ENCODE results near the gene ADCY3.
A peak's percentile ranks its signal among the peaks of the same experiment; 100 is the strongest.

- TF ChIP-seq POLR2A (IDR thresholded peaks at IDR 0.05; ENCODE audit: low read depth, low read length) (peak; percentile 92), TAF1 (IDR thresholded peaks at IDR 0.05; ENCODE audit: borderline replicate concordance, low read depth, low read length) (peak; percentile 87), POLR2AphosphoS5 (IDR thresholded peaks at IDR 0.05; ENCODE audit: low read depth, low read length) (peak; percentile 91)
Measured at GRCh38 chr2:24792874-24793760, 126.9 kb downstream of the ADCY3 start, which contains the start of the genes CENPO and PTRHD1.

All from GM12892 (cell line).